ENCODE measurements around the gene RCAN1. TPM values are rescaled to one million over a fixed set of nuclear protein-coding genes. Genes with fewer than 3 reads are reported as not detected.

The RCAN1 gene
- total RNA-seq, 1 experiment from 2014 or later = 9.7 TPM

GRCh38 chr21:34613679-34614627, 960 bp downstream of the RCAN1 start:
- ChIA-PET POLR2A (no interaction called here), CTCF (interaction anchor here (1.3 kb wide), 1 partner anchor 11 kb away, joined by 4 read pairs; no protein-coding TSS in a partner anchor), RAD21 (ENCODE audit: low non-redundant PET in 1 of 2, low total read pairs in 2 of 2, uncharacterized antibody in 2 of 2, unreplicated experiment in 2 of 2) (no interaction called here)
- peak overlapping the region; percentile 59 to 73 for H3K4me3 ChIP-seq (replicated peaks in 1 of 2; ENCODE audit: low read depth in 1 of 2, low read length in 2 of 2)
- no TSS peak for BruUV-seq (replicated peaks)
- no peak for DNase-seq (ENCODE audit: low read depth, low spot score)
- intact Hi-C loops (cut with micrococcal nuclease) = loop anchor here (2.0 to 10.0 kb wide), 2 partner anchors 17 to 59 kb away; no protein-coding TSS in a partner anchor
- H3K4me1 ChIP-seq (ENCODE audit: control insufficient read depth in 1 of 2, insufficient read depth in 2 of 2, low read length in 2 of 2) = peaks cover 5 to 12% of the 10 kb centered on the region in 2 experiments; a peak in 3 of 4 replicates
- H3K36me3 ChIP-seq (ENCODE audit: control insufficient read depth in 1 of 2, insufficient read depth in 2 of 2, low read length in 2 of 2) = no peaks in the 10 kb centered on the region
- H4K20me1 ChIP-seq (ENCODE audit: insufficient read depth) = no peaks in the 10 kb centered on the region
- H2AFZ ChIP-seq (ENCODE audit: low read depth, low read length, poor library complexity, severe bottlenecking) = no peak overlapping the region
- no peak for ATAC-seq
- H3K27ac ChIP-seq (ENCODE audit: low read depth, low read length) = peak overlapping the region; percentile 53; the same call in 1 of the 2 replicates
- no peaks in the 10 kb centered on the region for H3K27me3 ChIP-seq (ENCODE audit: insufficient read depth, low read length)
- H3K9ac ChIP-seq (ENCODE audit: low read length) = peak overlapping the region; percentile 58
- TF ChIP-seq TCF7L2 (IDR thresholded peaks at IDR 0.05; ENCODE audit: borderline replicate concordance, extremely low read depth, insufficient read depth, insufficient read length) = no peak
- TF ChIP-seq EGR1 (IDR thresholded peaks at IDR 0.05; ENCODE audit: low read depth) = peak; percentile 24; the same call in 1 of the 2 replicates
- H3K4me2 ChIP-seq (ENCODE audit: low read length) = peak overlapping the region; percentile 94
- H3K9me3 ChIP-seq (ENCODE audit: control insufficient read depth in 1 of 2, insufficient read depth in 1 of 2, low read depth in 1 of 2, low read length in 2 of 2) = no peaks in the 10 kb centered on the region
- H3K79me2 ChIP-seq (ENCODE audit: insufficient read depth, low read length) = no peaks in the 10 kb centered on the region
- no peaks in the 10 kb centered on the region for H3K9me2 ChIP-seq (ENCODE audit: insufficient read depth)

- Histone ChIP-seq H3K9me3 (ENCODE audit: control insufficient read depth in 1 of 2, insufficient read depth in 1 of 2, low read depth in 1 of 2, low read length in 2 of 2) (no peaks in the 10 kb centered on the region), H2AFZ (ENCODE audit: low read depth, low read length, poor library complexity, severe bottlenecking) (no peak overlapping the region), H3K9me2 (ENCODE audit: insufficient read depth) (no peaks in the 10 kb centered on the region), H3K4me1 (ENCODE audit: control insufficient read depth in 1 of 2, insufficient read depth in 2 of 2, low read length in 2 of 2) (peaks cover 5 to 12% of the 10 kb centered on the region in 2 experiments; a peak in 3 of 4 replicates), H3K27ac (ENCODE audit: low read depth, low read length) (no peak overlapping the region), H3K27me3 (ENCODE audit: insufficient read depth, low read length) (no peaks in the 10 kb centered on the region), H3K36me3 (ENCODE audit: control insufficient read depth in 1 of 2, insufficient read depth in 2 of 2, low read length in 2 of 2) (no peaks in the 10 kb centered on the region), H3K79me2 (ENCODE audit: insufficient read depth, low read length) (no peaks in the 10 kb centered on the region), H4K20me1 (ENCODE audit: insufficient read depth) (no peaks in the 10 kb centered on the region), H3K4me2 (ENCODE audit: low read length) (no peak overlapping the region), H3K9ac (ENCODE audit: low read length) (no peak overlapping the region), H3K4me3 (replicated peaks in 1 of 2; ENCODE audit: low read depth in 1 of 2, low read length in 2 of 2) (no peak overlapping the region)
- ChIA-PET RAD21 (ENCODE audit: low non-redundant PET in 1 of 2, low total read pairs in 2 of 2, uncharacterized antibody in 2 of 2, unreplicated experiment in 2 of 2) (no interaction called here), POLR2A (no interaction called here), CTCF (interaction anchor here (1.3 to 2.4 kb wide), 2 partner anchors 10 kb away, joined by 4 to 11 read pairs; no protein-coding TSS in a partner anchor)
- DNase-seq (ENCODE audit: low read depth, low spot score) = no peak
- ATAC-seq = no peak
- intact Hi-C loops (cut with micrococcal nuclease) = loop anchor here (10.0 kb wide), 1 partner anchor 58 kb away; no protein-coding TSS in a partner anchor
- no TSS peak for BruUV-seq (replicated peaks)
- TF ChIP-seq POLR2AphosphoS5 (IDR thresholded peaks at IDR 0.05; ENCODE audit: low read depth, low read length) (no peak), EZH2phosphoT487 (IDR thresholded peaks at IDR 0.05; ENCODE audit: borderline replicate concordance) (no peak), SIN3A (IDR thresholded peaks at IDR 0.05; ENCODE audit: low read depth) (no peak), POLR2A (IDR thresholded peaks at IDR 0.05; ENCODE audit: borderline replicate concordance, extremely low read depth, insufficient read depth, insufficient read length) (no peak), EZH2 (IDR thresholded peaks at IDR 0.05) (no peak), ZFX (IDR thresholded peaks at IDR 0.05) (no peak), SP1 (IDR thresholded peaks at IDR 0.05; ENCODE audit: low read depth) (no peak), ZBTB33 (IDR thresholded peaks at IDR 0.05; ENCODE audit: extremely low read depth, insufficient replicate concordance, low read length) (no peak), REST (IDR thresholded peaks at IDR 0.05; ENCODE audit: low read depth) (no peak), RAD21 (IDR thresholded peaks at IDR 0.05; ENCODE audit: low read depth) (no peak), FOSL1 (IDR thresholded peaks at IDR 0.05; ENCODE audit: low read depth) (no peak)
These were observed 2.4 kb downstream of the RCAN1 start for GRCh38 chr21:34612557-34612956.
